Nephron (organoid): ENCODE results near the gene CAMK2N1.
"Not testable (repeated sequence)": the region's sequence is repeated elsewhere in the genome, so short reads cannot be mapped to it uniquely, and the experiment has no call there.

Experiments
- H3K27ac Mint-ChIP-seq, 3 experiments: 2 replicates each; pipeline ENCODE4 v1.8.0; 2020; ENCODE audit warnings: mixed read lengths in 3 of 3, mild to moderate bottlenecking in 2 of 3, moderate library complexity in 1 of 3
- H3K27me3 Mint-ChIP-seq: 2 replicates; pipeline ENCODE4 v1.8.0; 2021; ENCODE audit warnings: low read depth, mild to moderate bottlenecking, moderate library complexity, mixed read lengths
- H3K36me3 Mint-ChIP-seq: 2 replicates; pipeline ENCODE4 v1.8.0; 2020; ENCODE audit warnings: low read depth, mixed read lengths
- H3K4me1 Mint-ChIP-seq: 2 replicates; pipeline ENCODE4 v1.8.0; 2020; ENCODE audit warnings: mixed read lengths
- H3K4me3 Mint-ChIP-seq, 3 experiments: 2 replicates each; pipeline ENCODE4 v1.8.0; 2020; ENCODE audit warnings: mild to moderate bottlenecking in 3 of 3, mixed read lengths in 3 of 3, moderate library complexity in 2 of 3
- H3K9me3 Mint-ChIP-seq: 2 replicates; pipeline ENCODE4 v1.8.0; 2020; ENCODE audit warnings: mixed read lengths
- TF ChIP-seq, protein P1 (sequence below), 3 experiments: fragments of 200-600 bp; sonication (generic); IDR thresholded peaks; one replicate each; pipeline ENCODE4 v1.5.0; 2021; ENCODE audit warnings: antibody characterized with exemption in 3 of 3; ENCODE audit not compliant: unreplicated experiment in 3 of 3

The CAMK2N1 gene

DNA sequence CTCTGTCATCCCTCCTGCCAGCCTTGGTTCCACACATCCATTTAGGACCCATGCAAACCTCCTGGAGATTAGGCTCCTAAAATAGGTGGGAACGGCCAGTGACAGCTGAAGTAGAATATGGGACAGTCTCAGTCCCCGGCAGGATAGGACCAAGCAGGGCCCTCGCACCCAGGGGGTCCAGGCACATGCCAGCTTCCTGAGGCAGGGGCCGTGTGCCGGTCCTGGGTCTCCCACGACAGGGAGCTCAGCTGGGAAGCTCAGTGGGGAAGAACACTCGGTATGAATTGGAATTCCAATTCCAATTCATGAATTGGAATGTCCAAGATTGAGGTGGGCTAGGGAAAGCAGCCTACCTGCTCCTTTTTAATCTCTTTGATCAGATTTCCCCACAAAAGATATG is 12.1 kb upstream of the CAMK2N1 start:
- Mint-ChIP-seq H3K27me3 (no peaks in the 10 kb centered on the region), H3K4me1 (no peaks in the 10 kb centered on the region), H3K27ac (no peak overlapping the region), H3K4me3 (no peak overlapping the region), H3K9me3 (no peaks in the 10 kb centered on the region), H3K36me3 (peaks cover 22% of the 10 kb centered on the region)
- TF ChIP-seq, protein P1, sequence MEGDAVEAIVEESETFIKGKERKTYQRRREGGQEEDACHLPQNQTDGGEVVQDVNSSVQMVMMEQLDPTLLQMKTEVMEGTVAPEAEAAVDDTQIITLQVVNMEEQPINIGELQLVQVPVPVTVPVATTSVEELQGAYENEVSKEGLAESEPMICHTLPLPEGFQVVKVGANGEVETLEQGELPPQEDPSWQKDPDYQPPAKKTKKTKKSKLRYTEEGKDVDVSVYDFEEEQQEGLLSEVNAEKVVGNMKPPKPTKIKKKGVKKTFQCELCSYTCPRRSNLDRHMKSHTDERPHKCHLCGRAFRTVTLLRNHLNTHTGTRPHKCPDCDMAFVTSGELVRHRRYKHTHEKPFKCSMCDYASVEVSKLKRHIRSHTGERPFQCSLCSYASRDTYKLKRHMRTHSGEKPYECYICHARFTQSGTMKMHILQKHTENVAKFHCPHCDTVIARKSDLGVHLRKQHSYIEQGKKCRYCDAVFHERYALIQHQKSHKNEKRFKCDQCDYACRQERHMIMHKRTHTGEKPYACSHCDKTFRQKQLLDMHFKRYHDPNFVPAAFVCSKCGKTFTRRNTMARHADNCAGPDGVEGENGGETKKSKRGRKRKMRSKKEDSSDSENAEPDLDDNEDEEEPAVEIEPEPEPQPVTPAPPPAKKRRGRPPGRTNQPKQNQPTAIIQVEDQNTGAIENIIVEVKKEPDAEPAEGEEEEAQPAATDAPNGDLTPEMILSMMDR (IDR thresholded peaks at IDR 0.05; ENCODE audit: unreplicated experiment in 3 of 3) = no peak

DNA sequence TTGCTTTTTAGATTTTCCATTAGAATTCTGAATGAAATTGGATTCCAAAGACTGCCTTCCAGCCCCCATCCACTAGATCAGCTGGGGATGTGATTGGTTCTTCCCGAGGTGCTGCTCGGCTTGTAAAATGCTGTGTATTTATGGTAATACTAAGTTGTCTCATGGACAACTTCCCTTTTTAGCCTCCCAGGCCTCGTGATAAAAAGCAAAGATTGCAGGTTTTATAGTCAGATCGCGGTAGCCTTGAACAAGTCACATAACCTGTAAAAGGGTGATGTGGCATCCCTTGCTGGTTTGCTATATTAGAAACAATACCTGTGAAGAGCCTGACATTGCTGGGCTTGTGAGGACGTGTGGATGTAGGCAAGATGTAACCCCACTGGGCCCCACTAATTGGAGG is 11.5 kb upstream of the CAMK2N1 start:
- Mint-ChIP-seq H3K4me3 (no peak overlapping the region), H3K4me1 (no peaks in the 10 kb centered on the region), H3K27me3 (no peaks in the 10 kb centered on the region), H3K9me3 (no peaks in the 10 kb centered on the region), H3K36me3 (peaks cover 22% of the 10 kb centered on the region), H3K27ac (no peak overlapping the region)
- TF ChIP-seq, protein P1 (IDR thresholded peaks at IDR 0.05; ENCODE audit: unreplicated experiment in 3 of 3) = no peak

DNA sequence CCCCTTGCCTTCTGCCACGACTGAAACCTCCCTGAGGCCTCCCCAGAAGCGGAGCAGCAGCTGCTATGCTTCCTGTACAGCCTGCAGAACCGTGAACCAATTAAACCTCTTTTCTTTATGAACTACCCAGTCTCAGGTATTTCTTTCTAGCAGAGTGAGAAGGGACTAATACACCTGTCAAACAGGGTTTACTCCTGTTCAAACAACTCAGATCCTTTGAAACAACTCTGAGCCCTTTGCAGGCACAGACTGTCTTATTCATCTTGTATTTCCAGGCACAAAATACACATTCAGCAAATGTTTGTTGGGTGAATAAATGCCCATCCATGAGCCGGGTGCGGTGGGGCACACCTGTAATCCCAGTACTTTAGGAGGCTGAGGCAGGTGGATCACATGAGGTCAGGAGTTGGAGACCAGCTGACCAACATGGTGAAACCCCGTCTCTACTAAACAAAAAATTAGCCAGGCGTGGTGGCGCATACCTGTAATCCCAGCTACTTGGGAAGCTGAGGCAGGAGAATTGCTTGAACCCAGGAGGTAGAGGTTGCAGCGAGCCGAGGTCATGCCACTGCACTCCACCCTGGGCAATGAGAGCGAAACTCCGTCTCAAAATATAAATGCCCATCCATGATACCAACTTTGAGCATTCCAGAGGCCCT is 10.8 kb upstream of the CAMK2N1 start:
- not testable (repeated sequence) for H3K9me3 Mint-ChIP-seq, H3K4me1 Mint-ChIP-seq, H3K27ac Mint-ChIP-seq, H3K27me3 Mint-ChIP-seq, H3K4me3 Mint-ChIP-seq
- peaks cover 22% of the 10 kb centered on the region for H3K36me3 Mint-ChIP-seq

DNA sequence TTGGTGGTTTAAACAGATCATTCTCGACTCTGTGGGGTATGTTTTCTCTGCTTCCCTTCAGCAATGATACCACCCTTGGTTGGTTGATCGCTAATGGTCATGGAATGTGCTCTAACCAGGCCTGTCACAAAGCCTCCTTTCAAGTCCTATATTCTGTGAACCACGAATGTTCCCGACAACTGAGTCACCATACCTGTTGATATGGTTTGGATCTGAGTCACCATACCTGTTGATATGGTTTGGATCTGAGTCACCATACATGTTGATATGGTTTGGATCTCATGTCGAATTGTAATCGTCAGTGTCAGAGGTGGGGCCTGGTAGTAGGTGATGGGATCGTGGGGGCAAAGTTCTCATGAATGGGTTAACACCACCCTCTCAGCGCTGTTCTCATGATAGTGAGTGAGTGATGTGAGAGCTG is 10.2 kb upstream of the CAMK2N1 start:
- Mint-ChIP-seq H3K36me3 (peaks cover 16% of the 10 kb centered on the region), H3K27me3 (peaks cover 5% of the 10 kb centered on the region), H3K4me3 (no peak overlapping the region), H3K27ac (no peak overlapping the region), H3K9me3 (no peaks in the 10 kb centered on the region), H3K4me1 (no peaks in the 10 kb centered on the region)
- TF ChIP-seq, protein P1 (IDR thresholded peaks at IDR 0.05; ENCODE audit: unreplicated experiment in 3 of 3) = no peak

DNA sequence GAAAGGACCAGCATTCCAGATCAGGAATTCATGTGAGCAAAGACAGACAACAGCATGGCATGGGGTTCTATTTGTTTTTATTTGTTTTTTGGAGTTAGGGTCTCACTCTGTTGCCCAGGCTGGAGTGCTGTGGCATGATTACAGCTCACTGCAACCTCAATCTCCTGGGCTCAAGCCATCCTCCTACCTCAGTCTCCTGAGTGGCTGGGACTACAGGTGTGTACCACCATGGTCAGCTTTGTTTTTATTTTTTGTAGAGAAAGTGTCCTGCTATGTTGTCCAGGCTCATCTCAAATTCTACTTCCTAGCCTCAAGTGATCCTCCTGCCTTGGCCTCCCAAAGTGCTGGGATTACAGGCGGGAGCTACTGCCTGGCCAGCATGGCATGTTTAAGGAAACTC is 9.7 kb upstream of the CAMK2N1 start:
- H3K4me1 Mint-ChIP-seq = no peaks in the 10 kb centered on the region
- peaks cover 6% of the 10 kb centered on the region for H3K27me3 Mint-ChIP-seq
- H3K27ac Mint-ChIP-seq = no peak overlapping the region
- no peaks in the 10 kb centered on the region for H3K9me3 Mint-ChIP-seq
- TF ChIP-seq, protein P1 (IDR thresholded peaks at IDR 0.05; ENCODE audit: unreplicated experiment in 3 of 3) = no peak
- H3K4me3 Mint-ChIP-seq = no peak overlapping the region
- H3K36me3 Mint-ChIP-seq = peaks cover 14% of the 10 kb centered on the region

DNA sequence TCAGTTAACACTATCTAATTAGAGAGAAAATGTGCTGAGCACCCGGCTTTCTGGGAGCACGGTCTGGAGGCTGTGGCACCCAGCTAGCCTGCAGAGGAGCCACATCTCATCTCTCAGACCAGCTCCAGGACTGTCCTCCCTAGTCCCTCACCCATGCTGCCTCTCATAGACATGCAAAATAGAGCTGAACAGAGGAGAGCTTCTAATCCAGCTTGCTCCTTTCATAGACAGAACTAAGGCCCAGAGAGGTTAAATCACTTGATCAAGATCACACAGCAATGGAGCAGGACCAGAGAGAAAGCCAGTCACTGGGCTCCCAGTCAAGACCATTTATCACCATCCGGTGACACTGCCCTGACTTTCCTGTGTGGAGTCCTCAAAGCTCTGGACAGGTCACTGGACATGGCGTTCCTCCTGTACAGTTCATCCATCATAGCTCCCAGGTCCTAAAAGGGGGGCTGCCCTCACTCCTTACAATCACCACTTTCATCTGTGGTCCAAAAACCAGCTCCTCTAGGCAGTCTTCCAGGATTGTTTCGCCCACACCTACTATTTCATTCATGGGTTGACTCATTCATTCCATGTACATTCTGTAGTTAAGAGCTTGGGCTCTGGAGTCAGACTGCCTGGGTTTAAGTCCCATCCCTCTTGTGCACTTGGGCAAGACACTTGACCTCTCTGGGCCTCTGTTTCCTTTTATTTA is 8.8 kb upstream of the CAMK2N1 start:
- H3K27me3 Mint-ChIP-seq = peaks cover 15% of the 10 kb centered on the region
- H3K4me3 Mint-ChIP-seq = no peak overlapping the region
- no peak overlapping the region for H3K27ac Mint-ChIP-seq
- peaks cover 10% of the 10 kb centered on the region for H3K36me3 Mint-ChIP-seq
- no peaks in the 10 kb centered on the region for H3K9me3 Mint-ChIP-seq
- no peaks in the 10 kb centered on the region for H3K4me1 Mint-ChIP-seq
- TF ChIP-seq, protein P1 (IDR thresholded peaks at IDR 0.05; ENCODE audit: unreplicated experiment in 3 of 3) = no peak
